ENCODE measurements around the gene HAUS6.
A peak's percentile ranks its signal among the peaks of the same experiment; 100 is the strongest.
"Not testable (repeated sequence)": the region's sequence is repeated elsewhere in the genome, so short reads cannot be mapped to it uniquely, and the experiment has no call there.

The HAUS6 gene

DNA sequence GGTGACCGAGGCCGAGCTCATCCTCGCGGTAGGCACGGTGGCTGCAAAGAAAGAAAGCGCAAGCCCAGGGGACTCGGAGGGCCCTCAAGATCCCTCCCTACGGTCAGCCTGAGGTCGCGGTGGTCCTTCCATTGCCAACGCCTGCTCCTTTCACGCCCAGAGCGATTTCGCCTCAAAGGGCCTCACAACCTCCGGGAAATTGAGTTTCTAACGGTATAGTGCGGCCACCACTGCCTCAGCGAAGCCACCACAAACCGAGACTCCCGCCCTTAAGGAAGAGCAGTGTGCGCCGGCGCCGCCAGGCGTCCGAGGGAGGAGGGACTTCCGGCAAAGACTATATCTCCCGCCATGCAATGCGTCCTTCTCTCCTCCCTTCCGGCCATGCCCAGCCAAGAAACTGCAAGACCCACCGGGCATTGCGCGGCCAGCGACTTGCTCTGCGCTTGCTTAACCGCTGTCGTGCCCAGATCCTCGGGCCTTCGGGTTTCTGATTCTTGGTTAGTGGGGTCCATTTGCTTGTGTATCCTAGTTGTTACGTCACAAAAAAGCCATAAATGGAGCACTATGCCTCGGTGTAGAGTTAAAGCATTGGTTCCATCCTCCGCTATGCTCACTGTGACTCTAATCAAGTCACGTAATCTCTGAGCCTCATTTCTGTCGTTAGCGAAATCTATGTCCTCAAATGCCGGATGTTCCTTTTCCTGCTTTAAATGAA lies at the start of gene HAUS6:
Gene HAUS6 (minus strand): TSS at position 274 of the 715 bp plus-strand sequence. CDS start 253 bp downstream, at position 21.
- DNase-seq (ENCODE audit: insufficient read length, low spot score) (peak; percentile 85), FAIRE-seq (peak; percentile 46)

DNA sequence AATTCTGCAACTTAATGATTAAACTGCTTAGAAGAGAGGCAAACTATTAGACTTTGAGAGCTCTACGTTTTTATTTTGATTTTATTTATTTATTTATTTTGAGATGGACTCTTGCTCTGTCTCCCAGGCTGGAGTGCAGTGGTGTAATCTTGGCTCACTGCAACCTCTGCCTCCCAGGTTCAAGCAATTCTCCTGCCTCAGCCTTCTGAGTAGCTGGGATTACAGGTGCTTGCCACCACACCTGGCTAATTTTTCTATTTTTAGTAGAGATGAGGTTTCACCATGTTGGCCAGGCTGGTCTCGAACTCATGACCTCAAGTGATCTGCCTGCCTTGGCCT lies 49.4 kb upstream of the HAUS6 start:
- DNase-seq (ENCODE audit: insufficient read length, low spot score); FAIRE-seq: not testable (repeated sequence)

DNA sequence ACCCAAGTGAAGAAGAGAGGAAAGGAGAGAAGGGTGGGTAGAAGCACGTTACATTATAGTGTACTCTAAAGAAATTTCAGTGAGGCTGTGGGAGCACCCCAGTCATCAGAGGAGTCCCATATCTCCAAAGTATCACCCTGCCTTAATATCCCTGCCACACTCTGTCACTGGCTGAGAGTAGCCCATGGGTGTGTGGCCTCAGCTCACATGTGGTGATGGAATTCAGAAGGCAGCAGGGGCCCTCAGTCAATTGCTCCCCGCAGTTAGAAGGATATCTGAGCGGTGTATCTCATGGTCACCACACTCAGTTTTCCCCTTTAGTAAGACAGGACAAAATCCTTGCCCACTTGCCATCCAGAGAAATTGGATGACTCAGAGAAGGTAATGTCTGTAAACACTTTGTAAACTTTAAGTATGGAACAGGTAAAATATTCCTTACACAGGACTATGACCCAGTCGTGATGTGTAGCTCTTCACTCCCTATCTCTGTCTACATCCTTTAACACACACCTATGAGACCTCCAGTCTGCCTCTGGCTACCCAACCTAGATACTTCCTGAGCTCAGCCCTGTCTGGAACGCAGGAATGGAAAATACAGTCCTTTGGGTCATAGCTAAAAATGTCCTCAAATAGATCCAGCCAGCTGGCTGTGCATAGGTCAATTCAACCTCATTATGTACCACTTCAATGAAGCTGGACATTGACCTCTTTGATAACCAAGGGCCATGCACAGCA lies 48.9 kb upstream of the HAUS6 start:
- no peak for DNase-seq (ENCODE audit: insufficient read length, low spot score)
- no peak for FAIRE-seq

GRCh38 chr9:19149230-19149629 lies 46.5 kb upstream of the HAUS6 start:
- DNase-seq (ENCODE audit: insufficient read length, low spot score) (no peak), FAIRE-seq (no peak)

DNA sequence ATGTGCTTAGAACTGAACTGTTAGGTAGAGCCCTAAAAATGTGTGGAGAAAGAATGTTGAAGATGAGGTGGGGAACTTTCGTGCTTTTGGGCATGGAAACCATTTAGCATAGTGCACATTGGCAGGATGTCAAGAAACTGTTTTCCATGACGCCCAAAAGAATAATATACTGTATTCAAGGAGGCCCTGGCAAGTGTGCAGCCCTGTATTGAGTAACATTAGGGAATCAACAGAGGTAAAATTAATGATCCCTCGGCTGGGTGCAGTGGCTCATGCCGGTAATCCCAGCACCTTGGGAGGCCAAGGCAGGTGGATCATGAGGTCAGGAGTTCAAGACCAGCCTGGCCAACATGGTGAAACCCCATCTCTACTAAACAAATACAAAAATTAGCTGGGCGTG lies 45.5 kb upstream of the HAUS6 start:
- DNase-seq (ENCODE audit: insufficient read length, low spot score), result no peak
- no peak for FAIRE-seq

DNA sequence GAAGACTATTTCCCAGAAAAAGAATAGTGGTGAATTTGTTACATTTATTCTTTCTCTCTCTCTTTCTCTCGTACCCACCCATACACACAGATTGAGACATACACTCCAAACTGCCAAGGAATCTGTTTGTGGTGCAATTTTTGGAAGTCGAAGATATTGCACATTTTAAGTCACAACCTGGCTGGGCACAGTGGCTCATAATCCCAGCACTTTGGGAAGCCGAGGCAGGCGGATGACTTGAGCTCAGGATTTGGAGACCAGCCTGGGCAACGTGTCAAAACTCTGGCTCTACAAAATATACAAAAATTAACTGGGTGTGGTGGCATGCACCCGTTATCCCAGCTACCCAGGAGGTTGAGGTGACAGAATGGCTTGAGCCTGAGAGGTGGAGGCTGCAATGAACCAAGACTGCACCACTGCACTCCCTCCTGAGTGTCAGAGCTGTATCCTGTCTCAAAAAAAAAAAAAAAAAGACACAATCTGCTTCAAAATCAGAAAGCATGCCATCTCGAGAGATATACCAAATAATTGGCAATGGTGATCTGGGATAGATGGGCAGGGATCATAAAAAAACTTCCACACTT lies 43.8 kb upstream of the HAUS6 start:
- no peak for DNase-seq (ENCODE audit: insufficient read length, low spot score)
- FAIRE-seq, result no peak

DNA sequence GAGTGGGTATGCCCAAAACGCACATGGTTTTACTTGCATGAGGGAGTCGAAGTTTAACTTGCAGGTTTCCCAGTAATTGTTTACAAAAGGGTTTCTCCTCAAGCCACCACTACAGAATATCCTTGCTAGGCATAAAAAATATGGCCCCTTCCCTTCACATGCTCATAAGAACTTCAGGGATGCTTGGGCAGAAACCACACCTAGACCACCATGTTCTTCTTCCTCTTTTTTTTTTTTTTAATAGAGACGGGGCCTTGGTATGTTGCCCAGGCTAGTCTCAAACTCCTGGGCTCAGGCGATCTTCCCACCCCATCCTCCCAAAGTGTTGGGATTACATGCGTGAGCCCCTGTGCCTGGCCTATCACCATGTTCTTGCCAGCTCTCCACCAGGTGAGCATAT lies 43.2 kb upstream of the HAUS6 start:
- DNase-seq (ENCODE audit: insufficient read length, low spot score), result no peak
- no peak for FAIRE-seq

DNA sequence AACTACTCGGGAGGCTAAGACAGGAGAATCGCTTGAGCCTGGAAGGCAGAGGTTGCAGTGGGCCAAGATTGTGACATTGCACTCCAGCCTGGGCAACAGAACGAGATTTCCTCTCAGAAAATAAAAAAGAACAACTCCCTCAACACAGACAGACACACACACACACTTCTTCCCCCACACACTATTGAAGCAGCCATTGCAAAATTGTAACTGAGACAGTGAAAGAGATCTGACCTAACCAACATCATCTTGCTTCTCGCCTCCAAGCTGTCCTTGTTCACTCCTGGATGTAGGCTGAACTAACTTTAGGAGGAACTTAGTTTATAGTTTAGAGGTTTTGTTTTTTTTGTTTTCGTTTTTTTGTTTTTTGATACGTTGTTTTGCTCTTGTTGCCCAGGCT lies 37.6 kb upstream of the HAUS6 start:
- no peak for FAIRE-seq
- DNase-seq (ENCODE audit: insufficient read length, low spot score), result no peak

DNA sequence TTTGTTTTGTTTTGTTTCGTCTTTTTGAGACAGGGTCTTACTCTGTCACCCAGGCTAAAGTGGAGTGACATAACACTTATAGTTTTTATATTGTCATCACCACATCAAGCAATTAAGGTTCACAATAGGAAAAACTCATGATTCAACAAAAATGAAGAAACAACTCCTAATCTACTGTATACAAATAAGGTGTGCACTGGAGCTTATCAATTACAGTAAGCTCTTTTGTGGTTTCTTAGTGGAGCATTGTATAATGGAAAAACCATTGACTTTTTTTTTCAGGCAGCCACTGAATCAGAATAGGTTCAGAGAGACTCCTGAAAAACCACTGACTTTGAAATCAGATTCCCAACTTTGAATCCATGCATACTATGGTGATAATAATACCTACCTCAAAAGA lies 35.4 kb upstream of the HAUS6 start:
- no peak for DNase-seq (ENCODE audit: insufficient read length, low spot score)
- no peak for FAIRE-seq

DNA sequence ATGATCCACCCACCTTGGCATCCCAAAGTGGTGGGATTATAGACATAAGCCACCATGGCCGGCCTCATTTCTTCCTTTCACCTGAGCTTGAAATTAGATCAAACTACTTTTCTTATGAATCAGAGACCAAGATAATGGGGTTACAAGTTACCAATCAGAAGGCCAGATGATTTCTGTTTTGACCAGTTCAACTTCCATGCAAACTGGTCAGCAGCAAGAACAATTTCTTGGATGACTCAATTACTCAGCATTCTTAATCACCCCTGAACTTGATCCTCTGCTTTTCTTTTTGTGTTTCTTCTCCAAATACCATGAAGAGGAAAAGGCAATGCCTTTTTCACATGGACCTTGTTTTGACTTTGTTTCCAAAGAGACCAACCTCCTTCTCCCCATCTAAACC lies 34.6 kb upstream of the HAUS6 start:
- DNase-seq (ENCODE audit: insufficient read length, low spot score), result no peak
- FAIRE-seq, result no peak

DNA sequence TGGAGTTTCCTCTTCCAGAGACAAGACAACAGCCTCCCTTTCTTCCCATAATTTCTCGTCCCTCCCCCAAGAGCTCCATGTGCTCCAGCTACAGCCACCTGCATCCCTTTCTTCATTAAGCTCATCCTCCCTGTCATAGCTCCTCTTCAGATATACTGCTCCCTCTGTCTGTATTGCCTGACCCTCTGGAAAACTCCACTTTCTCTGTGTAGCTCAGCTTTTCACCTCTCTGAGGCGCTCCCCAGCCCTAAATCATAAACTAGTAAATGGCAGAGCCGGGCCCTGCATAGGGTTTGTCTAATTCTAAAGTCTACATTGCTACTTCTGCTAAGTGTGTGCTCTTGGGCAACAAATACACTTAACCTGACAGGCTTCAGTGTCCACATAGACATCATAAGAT lies 33.4 kb upstream of the HAUS6 start:
- FAIRE-seq (no peak), DNase-seq (ENCODE audit: insufficient read length, low spot score) (no peak)

DNA sequence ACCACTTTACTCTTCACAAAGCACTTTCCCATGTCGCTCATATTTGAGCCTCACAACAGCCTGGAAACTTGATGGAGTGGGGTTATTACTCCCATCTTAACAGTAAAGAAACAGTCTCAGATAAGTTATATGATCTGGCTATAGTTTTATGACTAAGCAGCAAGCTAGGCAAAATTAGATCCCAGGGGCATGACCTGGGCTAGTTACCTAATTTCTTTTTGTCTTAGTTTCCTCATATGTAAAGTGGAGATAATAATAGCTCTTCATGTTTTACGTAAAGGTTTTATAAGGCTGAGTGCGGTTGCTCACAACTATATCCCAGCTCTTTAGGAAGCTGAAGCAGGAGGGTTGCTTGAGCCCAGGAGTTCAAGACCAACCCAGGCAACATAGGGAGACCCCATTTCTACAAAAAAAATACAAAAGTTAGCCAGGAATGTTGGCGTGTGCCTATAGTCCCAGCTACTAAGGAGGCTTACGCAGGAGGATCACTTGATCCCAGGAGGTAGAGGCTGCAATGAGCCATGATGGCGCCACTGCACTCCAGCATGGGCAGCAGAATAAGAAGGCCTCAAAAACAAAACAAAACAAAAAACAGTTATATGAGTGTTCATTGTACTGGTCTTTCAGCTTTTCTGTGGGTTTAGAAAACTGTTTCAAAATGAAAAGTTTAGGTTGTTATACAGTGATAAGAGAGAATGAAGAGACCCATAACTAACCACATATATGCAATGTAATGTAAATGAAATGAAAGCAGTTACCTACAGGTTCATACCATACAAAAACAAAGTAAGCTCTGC lies 31.0 kb upstream of the HAUS6 start:
- FAIRE-seq (no peak), DNase-seq (ENCODE audit: insufficient read length, low spot score) (no peak)

GRCh38 chr9:19130436-19130835 lies 27.7 kb upstream of the HAUS6 start:
- no peak for DNase-seq (ENCODE audit: insufficient read length, low spot score)
- FAIRE-seq, result no peak

GRCh38 chr9:19127871-19128500 lies 25.3 kb upstream of the HAUS6 start:
- DNase-seq (ENCODE audit: insufficient read length, low spot score), result no peak
- FAIRE-seq, result no peak

- no peak for FAIRE-seq
- no peak for DNase-seq (ENCODE audit: insufficient read length, low spot score)
Measured at GRCh38 chr9:19124430-19124793, 21.7 kb upstream of the HAUS6 start.

GRCh38 chr9:19122490-19123042 lies 19.9 kb upstream of the HAUS6 start:
- no peak for FAIRE-seq
- no peak for DNase-seq (ENCODE audit: insufficient read length, low spot score)

DNA sequence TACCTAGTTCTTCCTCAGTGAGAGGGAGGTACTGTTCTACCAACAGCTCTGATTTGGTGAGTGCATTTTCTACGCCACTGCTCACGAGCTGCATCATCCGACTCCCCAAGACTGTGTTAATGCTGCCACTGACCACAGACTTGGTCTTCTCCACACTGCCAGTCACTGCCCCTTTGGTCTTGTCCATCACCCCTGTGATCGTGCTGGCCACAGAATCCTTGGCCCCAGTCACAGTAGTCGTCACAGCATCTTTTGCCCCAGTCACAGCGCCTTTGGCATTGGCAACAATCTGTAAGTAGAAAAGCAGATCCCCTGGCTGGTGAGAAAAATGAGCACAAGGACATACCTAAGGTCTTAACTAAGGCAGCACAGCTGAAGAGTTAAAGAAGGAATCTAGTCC lies 18.2 kb upstream of the HAUS6 start:
- no peak for DNase-seq (ENCODE audit: insufficient read length, low spot score)
- no peak for FAIRE-seq

DNA sequence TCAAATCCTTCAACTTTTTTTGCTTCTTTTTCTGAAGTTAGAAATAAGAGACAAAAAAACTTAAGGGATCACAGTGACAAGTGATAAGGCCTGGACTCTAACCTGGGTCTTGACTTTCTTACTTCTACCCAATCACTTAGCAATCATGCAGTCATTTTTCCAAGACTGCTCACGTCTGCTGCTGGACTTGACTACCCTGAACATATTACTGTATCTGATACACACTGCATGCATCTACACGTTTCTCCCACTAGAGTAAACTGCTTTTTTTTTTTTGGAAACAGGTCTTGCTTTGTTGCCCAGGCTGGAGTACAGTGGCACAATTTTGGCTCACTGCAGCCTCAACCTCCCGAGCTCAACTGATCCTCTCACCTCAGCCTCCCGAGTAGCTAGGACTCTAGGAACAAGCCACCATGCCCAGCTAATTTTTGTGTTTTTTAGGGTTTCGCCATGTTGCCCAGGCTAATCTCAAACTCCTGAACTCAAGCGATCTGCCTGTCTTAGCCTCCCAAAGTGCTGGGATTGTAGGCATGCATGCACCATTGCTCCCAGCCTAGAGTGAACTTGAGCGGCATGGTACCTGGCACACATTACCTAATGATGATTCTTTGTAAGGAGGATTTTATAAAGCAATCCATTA lies 17.2 kb upstream of the HAUS6 start:
- FAIRE-seq (no peak), DNase-seq (ENCODE audit: insufficient read length, low spot score) (no peak)

DNA sequence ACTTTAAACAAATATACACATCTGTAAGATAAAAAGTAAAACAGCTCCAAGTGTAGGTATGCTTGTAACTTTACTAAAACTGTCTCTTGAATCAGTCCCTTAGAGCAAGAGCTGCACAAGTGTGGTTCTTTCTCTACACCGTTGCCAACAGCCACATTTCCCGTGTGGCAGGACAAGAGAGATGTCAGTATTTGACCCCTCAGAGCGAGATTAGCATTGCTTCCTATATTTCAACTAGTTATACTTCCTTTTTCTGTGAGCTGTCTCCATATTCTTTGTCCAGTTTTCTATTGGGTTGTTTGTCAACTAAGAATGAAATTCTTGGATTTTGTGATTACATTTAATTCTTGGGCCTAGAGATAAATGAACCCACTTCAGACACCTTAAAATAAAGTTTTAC lies 16.5 kb upstream of the HAUS6 start:
- no peak for FAIRE-seq
- no peak for DNase-seq (ENCODE audit: insufficient read length, low spot score)

GRCh38 chr9:19117039-19117716 lies 14.5 kb upstream of the HAUS6 start:
- FAIRE-seq, result no peak
- DNase-seq (ENCODE audit: insufficient read length, low spot score), result no peak

All from HTR-8/SVneo (cell line).